ENCODE results near the gene GDA.

Gene GDA

GRCh38 chr9:72155301-72155700, 6.1 kb downstream of the GDA start:
- ChIA-PET POLR2A (no interaction called here), CTCF (no interaction called here)
- TF ChIP-seq CTCF (IDR thresholded peaks at IDR 0.05; ENCODE audit: insufficient read depth, low read length, missing control alignments), result no peak
- no peak for DNase-seq (ENCODE audit: low read depth, low spot score)
- no peak overlapping the region for H3K4me3 ChIP-seq (ENCODE audit: low read depth, low read length)

- no peak overlapping the region for H3K4me3 ChIP-seq (ENCODE audit: low read depth, low read length)
- ChIA-PET CTCF (no interaction called here), POLR2A (no interaction called here)
- no peak for DNase-seq (ENCODE audit: low read depth, low spot score)
- no peak for TF ChIP-seq CTCF (IDR thresholded peaks at IDR 0.05; ENCODE audit: insufficient read depth, low read length, missing control alignments)
Measured at GRCh38 chr9:72156586-72156985, 7.3 kb downstream of the GDA start.

DNA sequence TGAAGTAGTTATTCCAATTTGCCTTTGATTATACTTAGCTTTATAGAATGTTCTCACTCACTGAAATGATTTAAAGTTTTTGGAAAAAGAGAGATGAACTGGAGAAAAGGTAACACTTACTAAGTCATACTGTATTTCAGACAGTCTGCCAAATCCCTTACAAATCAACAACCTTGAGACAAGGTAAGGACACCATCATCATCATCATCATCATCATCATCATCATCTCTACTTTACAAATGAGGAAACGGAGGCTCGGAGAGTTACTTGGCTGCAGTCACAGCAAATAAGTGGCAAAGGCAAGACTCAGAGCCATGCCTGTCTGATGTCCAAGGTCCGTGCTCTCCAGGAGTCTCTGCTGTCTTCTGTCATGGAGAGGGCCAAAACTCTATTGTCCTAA, 9.4 kb downstream of the GDA start:
- no peak for TF ChIP-seq CTCF (IDR thresholded peaks at IDR 0.05; ENCODE audit: insufficient read depth, low read length, missing control alignments)
- no peak for DNase-seq (ENCODE audit: low read depth, low spot score)
- POLR2A ChIA-PET, result no interaction called here
- CTCF ChIA-PET, result no interaction called here
- H3K4me3 ChIP-seq (ENCODE audit: low read depth, low read length), result no peak overlapping the region

- POLR2A ChIA-PET, result no interaction called here
- TF ChIP-seq CTCF (IDR thresholded peaks at IDR 0.05; ENCODE audit: insufficient read depth, low read length, missing control alignments), result no peak
- CTCF ChIA-PET, result interaction anchor here (1.2 kb wide), 1 partner anchor 11 kb away, joined by 5 read pairs; no protein-coding TSS in a partner anchor
- no peak for DNase-seq (ENCODE audit: low read depth, low spot score)
- H3K4me3 ChIP-seq (ENCODE audit: low read depth, low read length), result no peak overlapping the region
Measured at GRCh38 chr9:72160446-72161123, 11.3 kb downstream of the GDA start.

DNA sequence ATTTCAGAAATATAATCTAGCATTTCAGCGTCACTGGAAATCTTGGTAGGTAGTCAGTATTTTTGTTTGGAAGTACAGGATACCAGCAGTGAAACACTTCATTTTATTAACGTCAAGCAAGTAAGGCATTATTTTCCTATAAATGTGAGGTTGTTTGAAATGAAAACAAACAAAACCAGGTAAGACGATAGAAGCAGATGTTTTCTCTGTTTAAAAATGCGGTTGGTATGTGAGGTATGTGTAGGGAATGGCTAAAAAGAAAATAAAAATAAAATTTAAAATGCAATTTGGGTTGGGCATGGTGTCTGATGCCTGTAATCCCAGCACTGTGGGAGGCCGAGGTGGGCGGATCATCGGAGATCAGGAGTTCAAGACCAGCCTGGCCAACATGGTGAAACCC, 16.1 kb downstream of the GDA start:
- ChIA-PET CTCF (no interaction called here), POLR2A (no interaction called here)
- no peak for TF ChIP-seq CTCF (IDR thresholded peaks at IDR 0.05; ENCODE audit: insufficient read depth, low read length, missing control alignments)
- H3K4me3 ChIP-seq (ENCODE audit: low read depth, low read length), result no peak overlapping the region
- DNase-seq (ENCODE audit: low read depth, low spot score), result no peak

DNA sequence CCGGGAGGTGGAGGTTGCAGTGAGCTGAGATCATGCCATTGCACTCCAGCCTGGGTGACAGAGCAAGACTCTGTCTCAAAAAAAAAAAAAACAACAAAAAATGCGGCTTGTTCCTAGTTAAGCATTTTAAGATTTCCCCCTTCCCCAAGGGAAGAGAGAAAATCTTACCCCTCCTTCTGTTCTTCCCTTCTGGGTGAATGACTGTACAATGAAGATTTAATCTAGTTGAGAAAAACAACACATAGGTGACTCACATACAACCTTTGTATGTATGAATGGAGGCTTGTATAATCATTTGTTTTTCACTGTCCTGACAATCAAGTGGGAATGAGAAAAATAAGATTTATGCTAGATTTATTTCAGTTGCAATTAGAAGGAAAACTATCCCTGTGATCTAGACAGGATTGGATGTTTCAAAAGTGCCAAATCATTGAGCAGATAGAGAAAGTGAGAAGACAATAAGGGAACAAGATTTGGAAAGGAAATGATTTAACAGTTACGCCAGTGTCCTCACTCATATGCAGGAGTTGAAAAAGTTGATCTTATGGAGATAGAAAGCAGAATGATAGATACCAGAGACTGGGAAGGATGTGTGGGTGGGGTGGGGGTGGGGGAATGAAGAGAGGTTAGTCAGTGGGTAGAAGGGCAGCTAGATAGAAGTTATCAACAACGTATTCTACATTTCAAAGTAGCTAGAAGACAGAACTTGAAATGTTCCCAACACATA, 16.7 kb downstream of the GDA start:
- DNase-seq (ENCODE audit: low read depth, low spot score), result no peak
- CTCF ChIA-PET, result no interaction called here
- POLR2A ChIA-PET, result no interaction called here
- TF ChIP-seq CTCF (IDR thresholded peaks at IDR 0.05; ENCODE audit: insufficient read depth, low read length, missing control alignments), result no peak
- H3K4me3 ChIP-seq (ENCODE audit: low read depth, low read length), result no peak overlapping the region
